Raji (cell line): Measurements from ENCODE around the gene TLL2.

ENCODE experiments used
- POLR2A ChIP-seq: IDR thresholded peaks from 2 replicates; pipeline ENCODE4 v1.6.1; 2011; ENCODE audit warnings: low read depth, low read length, control low read depth; ENCODE audit not compliant: insufficient read depth

Gene TLL2

DNA sequence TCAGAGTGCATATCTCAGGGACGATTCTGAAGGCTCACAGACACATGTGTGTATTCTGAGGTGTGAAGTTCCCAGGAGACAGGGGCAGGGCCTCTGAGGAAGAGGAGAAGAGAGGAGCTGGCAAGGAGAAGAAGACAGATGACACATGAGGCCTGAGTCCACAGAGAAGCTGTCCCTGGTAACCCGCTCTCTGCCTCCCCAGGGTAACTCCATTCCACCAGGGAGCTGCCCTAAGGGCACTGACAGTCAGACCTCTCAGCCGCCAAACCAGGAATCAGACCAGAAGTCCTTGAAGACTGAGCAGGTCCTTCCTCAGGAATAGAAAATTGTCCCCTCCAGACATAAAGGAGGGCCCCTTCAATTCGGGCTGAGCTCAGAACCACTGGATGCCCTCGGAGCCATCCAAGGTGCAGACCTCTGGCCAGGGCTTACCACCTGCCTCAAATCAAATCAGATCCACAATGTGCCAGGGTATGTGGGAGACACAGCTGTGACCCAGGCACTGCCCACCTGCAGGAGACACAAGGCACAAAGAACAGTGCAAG lies 57.4 kb downstream of the TLL2 start:
- no peak for TF ChIP-seq POLR2A

GRCh38 chr10:96453856-96454583 lies 59.7 kb downstream of the TLL2 start:
- TF ChIP-seq POLR2A = no peak

- TF ChIP-seq POLR2A = no peak
Measured at GRCh38 chr10:96452494-96453153, 61.1 kb downstream of the TLL2 start.

DNA sequence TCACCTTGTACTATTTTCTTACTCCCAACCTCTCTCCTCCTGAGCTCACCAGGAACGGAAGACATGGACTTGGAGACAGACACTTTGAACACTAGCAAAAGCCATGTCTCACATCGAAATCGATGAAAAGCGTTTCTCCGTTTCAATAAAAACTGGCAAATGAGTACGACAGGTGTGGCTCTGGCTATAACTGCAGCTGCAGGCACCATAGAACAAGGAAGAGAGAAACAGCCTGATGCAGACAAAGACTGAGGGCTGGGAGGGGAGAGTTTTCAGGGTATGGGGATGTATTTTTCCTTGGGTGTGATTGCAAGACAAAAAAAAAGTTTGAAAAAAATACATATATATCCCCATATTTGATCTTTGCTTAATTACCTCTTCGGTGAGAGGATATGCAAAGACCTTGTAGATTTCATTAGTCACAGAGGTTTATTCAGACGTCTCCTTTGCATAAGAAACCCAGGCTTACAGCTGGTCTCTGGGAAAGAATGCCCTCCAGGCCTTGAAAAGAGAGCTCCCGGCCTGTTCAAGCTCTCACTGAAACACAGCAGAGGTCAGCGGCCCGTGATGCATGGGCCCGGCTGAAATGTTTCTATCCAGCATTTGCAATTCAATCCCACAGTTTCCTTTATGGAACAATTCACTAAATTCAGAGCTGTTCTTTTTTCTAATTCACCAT lies 63.1 kb downstream of the TLL2 start:
- TF ChIP-seq POLR2A = no peak

GRCh38 chr10:96448558-96448957 lies 65.2 kb downstream of the TLL2 start:
- TF ChIP-seq POLR2A = no peak

DNA sequence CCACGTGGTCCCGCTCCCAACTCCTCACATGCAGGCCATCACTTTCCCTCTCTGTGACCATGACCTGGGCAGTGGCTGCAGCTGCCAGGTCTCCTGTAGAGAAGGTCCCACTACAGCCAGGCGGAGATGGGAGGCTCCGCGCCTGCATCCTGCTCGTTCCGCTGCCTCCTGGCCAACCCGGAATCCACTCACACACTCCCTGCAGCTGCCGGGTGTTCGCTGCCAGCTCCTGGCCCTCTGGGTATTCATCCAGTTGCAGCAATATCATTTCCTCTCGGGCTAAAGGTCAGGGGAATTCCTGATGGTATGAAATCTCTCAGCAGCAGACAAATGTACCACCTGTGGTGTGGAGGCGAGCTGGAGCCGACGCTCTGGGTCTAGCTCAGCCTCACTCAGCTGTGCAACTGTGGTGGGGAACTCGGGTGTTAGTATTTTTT lies 65.7 kb downstream of the TLL2 start:
- TF ChIP-seq POLR2A = no peak

- no peak for TF ChIP-seq POLR2A
Measured at GRCh38 chr10:96446966-96447596, 66.6 kb downstream of the TLL2 start.

DNA sequence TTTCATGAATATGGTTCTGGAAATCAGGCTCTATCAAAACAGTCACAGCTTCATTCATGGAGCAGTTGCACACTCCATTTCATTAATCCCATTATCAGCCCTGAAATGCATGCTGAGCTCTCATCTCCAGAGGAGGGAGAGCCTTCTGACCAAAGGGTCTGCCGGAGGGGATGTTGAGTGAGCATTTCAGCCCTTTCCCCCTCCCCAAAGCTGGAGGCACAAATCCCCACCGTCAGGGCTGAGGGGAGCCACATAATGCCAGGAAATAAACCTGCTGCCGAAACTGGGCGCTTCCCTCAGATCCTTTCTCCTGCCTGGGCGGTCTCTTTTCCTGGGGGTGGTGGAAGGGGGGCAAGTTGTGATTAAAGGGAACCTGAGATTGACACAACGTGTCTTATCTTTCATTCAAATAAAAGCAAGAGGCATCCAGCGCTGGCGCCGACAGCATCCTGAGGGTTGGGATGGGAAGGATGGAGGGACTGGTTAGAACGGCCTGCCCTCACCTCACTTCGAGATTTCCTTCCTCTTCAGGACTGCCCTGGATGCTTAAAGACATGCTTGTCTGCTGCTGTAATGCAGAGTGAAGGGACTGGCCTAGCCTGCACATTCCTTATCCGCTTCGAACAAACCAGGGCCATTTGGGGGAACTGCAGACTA lies 71.6 kb downstream of the TLL2 start:
- TF ChIP-seq POLR2A = no peak

DNA sequence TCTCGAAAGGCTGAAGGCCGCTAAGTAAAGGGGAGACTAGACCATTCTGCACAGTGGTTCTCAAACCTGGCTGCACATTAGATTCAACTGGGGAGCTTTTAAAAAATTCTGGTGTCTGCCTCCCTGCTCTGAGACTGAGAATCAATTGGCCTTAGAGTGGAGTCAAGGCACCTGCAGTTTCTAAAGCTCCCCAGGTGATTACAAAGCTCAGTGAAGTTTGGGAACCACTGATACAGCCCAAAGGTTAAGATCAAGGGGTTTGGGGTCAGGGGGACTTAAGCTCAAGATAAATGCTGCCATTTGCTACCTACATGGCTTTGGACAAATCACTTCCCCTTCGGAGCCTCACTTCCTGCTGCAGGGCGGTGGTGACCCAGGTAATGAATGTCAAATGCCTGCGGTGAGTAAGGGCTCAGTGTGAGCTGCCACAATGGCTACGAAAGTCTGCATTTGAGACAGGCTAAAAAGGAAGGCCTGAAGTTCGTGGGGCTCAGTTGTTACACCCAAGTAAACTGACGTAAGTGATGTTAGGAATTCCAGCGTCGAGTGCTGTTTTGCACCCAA lies 72.3 kb downstream of the TLL2 start:
- no peak for TF ChIP-seq POLR2A

GRCh38 chr10:96440361-96441292 lies 73.1 kb downstream of the TLL2 start:
- TF ChIP-seq POLR2A = no peak

DNA sequence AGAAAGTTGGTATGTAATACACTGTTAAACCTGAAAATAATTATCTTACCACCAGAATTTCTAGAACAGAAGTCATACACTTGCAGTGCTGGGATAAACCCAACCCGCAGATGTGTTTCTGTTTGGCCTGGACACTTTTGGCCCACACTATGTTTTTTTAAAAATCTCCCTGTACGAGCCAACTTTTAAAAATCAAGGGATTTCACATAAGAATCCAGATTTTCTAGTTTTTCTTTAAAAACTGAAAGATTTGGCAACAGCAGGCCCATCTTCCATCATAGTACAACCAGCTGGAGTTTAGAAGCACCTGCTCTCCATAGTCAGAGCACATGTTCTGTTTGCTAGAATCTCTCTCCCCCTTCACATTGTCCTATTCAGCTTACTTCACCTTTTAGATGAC lies 74.0 kb downstream of the TLL2 start:
- no peak for TF ChIP-seq POLR2A

DNA sequence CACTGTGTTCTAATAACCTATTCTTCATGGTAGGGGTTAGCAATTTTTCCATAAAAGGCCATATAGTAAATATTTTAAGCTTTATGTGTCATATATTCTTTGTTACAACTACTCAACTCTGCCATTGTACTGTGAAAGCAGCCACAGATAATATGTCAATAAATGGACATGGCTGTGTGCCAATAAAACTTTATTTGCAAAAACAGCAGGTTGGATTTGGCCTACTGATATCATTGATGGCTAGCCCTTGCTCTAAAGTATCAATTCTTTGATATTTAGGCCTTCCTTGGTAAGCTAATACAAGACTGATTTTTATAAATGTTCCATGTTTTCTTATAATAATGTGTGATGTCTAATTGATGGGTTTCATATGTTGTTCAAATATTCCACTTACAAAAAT lies 77.7 kb downstream of the TLL2 start:
- no peak for TF ChIP-seq POLR2A

GRCh38 chr10:96431211-96431970 lies 82.3 kb downstream of the TLL2 start:
- TF ChIP-seq POLR2A = no peak
